Gastrocnemius medialis (tissue), 4 donors: Measurements from ENCODE around the gene OSBPL10.

Experiments
- CTCF ChIP-seq, 5 experiments: fragments of 450-650 bp in 3 of 5; fragments of 200-600 bp in 2 of 5; sonication (generic) in 2 of 5; IDR thresholded peaks in 4 of 5; conservative IDR thresholded peaks in 1 of 5; 1 replicate in 4 of 5; 2 replicates in 1 of 5; pipeline ENCODE4 v1.5.1; 2016 to 2019; ENCODE audit warnings: antibody characterized with exemption in 5 of 5, mild to moderate bottlenecking in 3 of 5, moderate library complexity in 3 of 5
- POLR2A ChIP-seq, 2 donors: fragments of 450-650 bp; IDR thresholded peaks; one replicate each; pipeline ENCODE4 v1.6.1; 2017; ENCODE audit warnings: antibody characterized with exemption in 2 of 2, mild to moderate bottlenecking in 2 of 2, moderate library complexity in 2 of 2

GRCh38 chr3:31613177-31613576 lies 367.9 kb downstream of the OSBPL10 start:
- TF ChIP-seq POLR2A (IDR thresholded peaks at IDR 0.05) (no peak), CTCF (IDR thresholded peaks at IDR 0.05 in 4 of 5, conservative IDR thresholded peaks at IDR 0.05 in 1 of 5) (no peak)
